ENCODE data around the gene DLGAP1.

DLGAP1 gene

GRCh38 chr18:3923750-3924149 lies 531.4 kb downstream of the DLGAP1 start:
- DNase-seq: no peak

GRCh38 chr18:3921826-3922225 lies 533.3 kb downstream of the DLGAP1 start:
- no peak for DNase-seq

GRCh38 chr18:3920832-3921231 lies 534.3 kb downstream of the DLGAP1 start:
- DNase-seq: no peak

GRCh38 chr18:3919396-3920061 lies 535.6 kb downstream of the DLGAP1 start:
- no peak for DNase-seq

- no peak for DNase-seq
These were observed 539.0 kb downstream of the DLGAP1 start for GRCh38 chr18:3916082-3916481.

GRCh38 chr18:3914833-3915610 lies 540.1 kb downstream of the DLGAP1 start:
- no peak for DNase-seq

- no peak for DNase-seq
These were observed 541.0 kb downstream of the DLGAP1 start for GRCh38 chr18:3914109-3914508.

GRCh38 chr18:3912705-3913104 lies 542.4 kb downstream of the DLGAP1 start:
- no peak for DNase-seq

- no peak for DNase-seq
These were observed 543.7 kb downstream of the DLGAP1 start for GRCh38 chr18:3911413-3911812.

GRCh38 chr18:3910512-3910911 lies 544.6 kb downstream of the DLGAP1 start:
- DNase-seq: no peak

- no peak for DNase-seq
These were observed 547.2 kb downstream of the DLGAP1 start for GRCh38 chr18:3907955-3908354.

- no peak for DNase-seq
These were observed 548.9 kb downstream of the DLGAP1 start for GRCh38 chr18:3906116-3906750.

GRCh38 chr18:3903337-3903736 lies 551.8 kb downstream of the DLGAP1 start:
- no peak for DNase-seq

- no peak for DNase-seq
These were observed 552.4 kb downstream of the DLGAP1 start for GRCh38 chr18:3902676-3903075.

GRCh38 chr18:3901811-3902210 lies 553.3 kb downstream of the DLGAP1 start:
- no peak for DNase-seq

- no peak for DNase-seq
These were observed 554.1 kb downstream of the DLGAP1 start for GRCh38 chr18:3901042-3901441.

GRCh38 chr18:3900327-3900726 lies 554.8 kb downstream of the DLGAP1 start:
- no peak for DNase-seq

- no peak for DNase-seq
These were observed 556.1 kb downstream of the DLGAP1 start for GRCh38 chr18:3898861-3899613.

- DNase-seq: no peak
These were observed 563.0 kb downstream of the DLGAP1 start for GRCh38 chr18:3892152-3892551.

- DNase-seq: no peak
These were observed 563.9 kb downstream of the DLGAP1 start for GRCh38 chr18:3891245-3891644.

GRCh38 chr18:3889803-3890202 lies 565.3 kb downstream of the DLGAP1 start:
- DNase-seq: no peak

- no peak for DNase-seq
These were observed 566.0 kb downstream of the DLGAP1 start for GRCh38 chr18:3889121-3889520.

- no peak for DNase-seq
These were observed 568.4 kb downstream of the DLGAP1 start for GRCh38 chr18:3886575-3887322.

Data from activated CD4-positive, alpha-beta T cell treated with anti-CD3 and anti-CD28 coated beads, Interleukin-2, amount 50 U/mL, for 16 hours (primary cell).